C4-2B (cell line): Measurements from ENCODE around the gene GJA5.

ENCODE experiments used
- ZFX ChIP-seq: fragments of 450-650 bp; IDR thresholded peaks from 2 replicates; pipeline ENCODE4 v1.6.1; 2017
- TF ChIP-seq, protein P1 (sequence below): fragments of 450-650 bp; conservative IDR thresholded peaks from 2 replicates; pipeline ENCODE4 v1.5.1; 2017; ENCODE audit warnings: mild to moderate bottlenecking

DNA sequence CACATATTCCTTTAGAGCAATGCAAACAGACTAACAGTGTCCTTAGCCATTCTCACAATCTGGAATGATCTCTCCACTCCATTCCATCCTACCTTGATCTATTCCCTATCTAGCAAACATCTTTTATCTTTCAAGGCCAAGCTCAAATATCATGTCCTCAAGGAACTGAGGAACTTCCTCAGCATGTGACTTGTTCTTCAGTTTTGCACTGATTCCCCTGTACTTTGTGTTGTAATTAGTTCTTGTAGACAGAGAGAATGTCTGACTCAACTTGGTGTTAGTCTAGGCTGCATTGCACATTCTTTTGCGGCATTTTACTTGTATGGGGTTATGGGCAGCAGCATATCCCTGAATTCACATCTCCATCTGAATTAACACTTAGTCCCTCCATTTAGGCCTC is 31.5 kb upstream of the GJA5 start:
- TF ChIP-seq, protein P1, sequence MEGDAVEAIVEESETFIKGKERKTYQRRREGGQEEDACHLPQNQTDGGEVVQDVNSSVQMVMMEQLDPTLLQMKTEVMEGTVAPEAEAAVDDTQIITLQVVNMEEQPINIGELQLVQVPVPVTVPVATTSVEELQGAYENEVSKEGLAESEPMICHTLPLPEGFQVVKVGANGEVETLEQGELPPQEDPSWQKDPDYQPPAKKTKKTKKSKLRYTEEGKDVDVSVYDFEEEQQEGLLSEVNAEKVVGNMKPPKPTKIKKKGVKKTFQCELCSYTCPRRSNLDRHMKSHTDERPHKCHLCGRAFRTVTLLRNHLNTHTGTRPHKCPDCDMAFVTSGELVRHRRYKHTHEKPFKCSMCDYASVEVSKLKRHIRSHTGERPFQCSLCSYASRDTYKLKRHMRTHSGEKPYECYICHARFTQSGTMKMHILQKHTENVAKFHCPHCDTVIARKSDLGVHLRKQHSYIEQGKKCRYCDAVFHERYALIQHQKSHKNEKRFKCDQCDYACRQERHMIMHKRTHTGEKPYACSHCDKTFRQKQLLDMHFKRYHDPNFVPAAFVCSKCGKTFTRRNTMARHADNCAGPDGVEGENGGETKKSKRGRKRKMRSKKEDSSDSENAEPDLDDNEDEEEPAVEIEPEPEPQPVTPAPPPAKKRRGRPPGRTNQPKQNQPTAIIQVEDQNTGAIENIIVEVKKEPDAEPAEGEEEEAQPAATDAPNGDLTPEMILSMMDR = no peak
- TF ChIP-seq ZFX = no peak
